OCI-LY1 (cell line): Measurements from ENCODE around the gene KRTAP10-8.

ENCODE experiments used
- CTCF ChIP-seq: fragments of 200-600 bp; sonication (generic), shearing (Covaris generic); IDR thresholded peaks from 2 replicates; pipeline ENCODE4 v1.5.1; 2017; ENCODE audit warnings: mild to moderate bottlenecking, antibody characterized with exemption, low read length, moderate library complexity, mixed read lengths
- EZH2 ChIP-seq: fragments of 200-600 bp; sonication (generic), shearing (Covaris generic); IDR thresholded peaks from 2 replicates; pipeline ENCODE4 v1.8.0; 2017; ENCODE audit warnings: borderline replicate concordance, mixed run types, mild to moderate bottlenecking, antibody characterized with exemption, low read length, moderate library complexity, mixed read lengths

- no peak for TF ChIP-seq EZH2
- TF ChIP-seq CTCF = no peak
Measured at GRCh38 chr21:44615466-44615865, 3.6 kb downstream of the KRTAP10-8 start.
